Stimulated activated CD4-positive, alpha-beta T cell treated with anti-CD3 and anti-CD28 coated beads, Interleukin-12 subunit alpha, Interleukin-12 subunit beta, amount 100 ng/mL, for 24 hours (primary cell): Measurements from ENCODE around the gene GFAP.

Source experiments
- DNase-seq, 2 experiments: peaks; one replicate each; pipeline ENCODE4 v3.0.0-alpha.2; 2020; ENCODE audit warnings: low read depth in 2 of 2

GFAP gene

DNA sequence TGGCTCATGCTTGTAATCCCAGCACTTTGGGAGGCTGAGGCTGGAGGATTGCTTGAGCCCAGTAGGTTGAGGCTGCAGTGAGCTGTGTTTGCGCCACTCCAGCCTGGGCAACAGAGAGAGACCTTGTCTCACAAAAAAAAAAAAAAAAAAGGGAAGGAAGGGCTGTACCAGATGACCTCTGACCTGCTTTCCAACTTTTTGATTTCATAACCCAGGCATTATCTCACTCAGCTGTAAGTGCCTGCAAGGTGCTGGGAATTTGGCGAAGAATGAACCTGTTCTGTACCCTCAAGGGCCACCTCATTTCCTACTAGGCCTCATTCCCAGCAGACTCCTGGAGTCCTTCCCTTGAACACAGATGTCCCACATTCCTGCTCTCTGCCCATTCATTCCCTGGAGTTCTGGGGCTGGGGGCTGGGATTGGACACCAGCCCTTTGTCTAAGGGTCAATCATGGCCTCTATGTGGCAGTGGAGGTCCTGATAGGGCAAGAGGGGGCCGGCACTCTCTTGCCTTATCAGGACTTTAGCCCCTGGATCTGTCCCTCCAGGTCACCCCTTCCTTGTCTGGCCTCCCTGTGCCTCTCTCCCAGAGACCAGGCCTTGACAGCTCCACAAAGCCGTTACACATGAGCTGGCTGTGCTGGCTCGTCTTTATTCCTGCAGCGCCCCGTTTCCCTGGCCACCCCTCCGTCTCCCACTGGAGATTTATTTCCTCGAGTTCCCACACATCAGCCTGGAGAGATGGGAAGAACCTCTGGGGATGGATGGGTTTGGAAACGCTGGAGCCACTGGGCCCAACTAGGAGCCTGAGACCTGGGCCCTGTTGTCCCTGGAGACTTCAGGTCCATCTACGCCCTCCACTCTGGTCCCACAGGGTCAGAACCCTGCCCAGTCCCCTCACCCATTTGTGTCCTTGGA, 821 bp upstream of the GFAP start:
- DNase-seq, result no peak

DNA sequence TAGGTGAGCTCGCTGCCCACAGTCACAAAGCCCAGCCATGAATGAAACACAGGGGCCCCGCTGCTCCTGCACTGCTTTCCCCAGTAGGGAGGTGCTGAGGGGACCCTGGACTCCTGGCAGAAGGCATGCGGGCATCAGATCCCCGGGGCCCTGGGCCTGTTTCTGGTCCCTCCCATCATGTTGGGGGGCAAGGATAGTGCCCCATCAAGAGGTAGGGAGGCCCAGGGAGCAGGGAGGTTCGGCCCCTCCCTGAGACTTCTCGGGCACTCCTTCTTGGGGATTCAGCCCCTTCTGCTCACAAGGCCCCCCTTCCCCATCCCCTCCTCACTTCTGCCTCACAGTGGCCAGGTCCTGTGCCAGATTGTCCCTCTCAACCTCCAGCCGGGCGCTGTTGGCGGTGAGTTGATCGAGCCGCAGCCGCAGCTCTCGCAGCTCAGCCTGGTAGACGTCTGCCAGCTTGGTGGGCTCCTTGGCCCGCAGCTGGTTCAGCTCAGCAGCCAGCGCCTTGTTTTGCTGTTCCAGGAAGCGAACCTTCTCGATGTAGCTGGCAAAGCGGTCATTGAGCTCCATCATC, 515 bp downstream of the GFAP start:
- no peak for DNase-seq

DNA sequence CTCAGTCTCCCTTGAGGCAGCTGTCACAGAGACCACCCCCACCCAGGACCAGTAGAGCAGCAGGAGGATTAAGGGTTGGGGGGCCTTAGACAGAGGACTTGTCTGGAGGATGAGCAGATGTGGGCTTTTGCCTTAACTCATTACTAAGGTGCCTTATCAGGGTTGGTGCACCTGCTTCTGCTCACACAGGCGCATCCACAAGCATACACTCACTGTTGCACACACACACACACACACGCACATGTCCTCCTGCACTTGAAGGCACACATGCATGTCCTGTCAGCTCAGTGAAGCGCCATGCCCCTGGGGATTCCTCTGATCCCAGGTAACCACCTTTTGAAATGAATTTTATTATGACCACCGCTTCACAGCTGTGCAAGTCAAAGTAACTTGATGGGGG, 1.2 kb downstream of the GFAP start:
- no peak for DNase-seq

DNA sequence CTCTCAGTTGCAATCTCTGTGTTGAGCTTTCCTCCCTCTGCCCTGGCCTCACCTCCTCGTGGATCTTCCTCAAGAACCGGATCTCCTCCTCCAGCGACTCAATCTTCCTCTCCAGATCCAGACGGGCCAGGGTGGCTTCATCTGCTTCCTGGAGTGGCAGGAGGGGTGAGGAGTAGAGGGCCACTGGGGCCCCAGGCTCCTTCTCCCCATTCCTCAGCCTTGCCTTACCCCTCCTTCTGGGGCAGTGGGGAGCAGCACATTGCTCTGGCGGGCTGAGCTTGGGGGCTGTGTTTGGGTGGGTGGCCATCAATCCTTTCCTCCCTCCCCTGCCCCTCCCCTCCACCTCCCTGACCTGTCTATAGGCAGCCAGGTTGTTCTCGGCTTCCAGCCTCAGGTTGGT, 1.6 kb downstream of the GFAP start:
- no peak for DNase-seq

DNA sequence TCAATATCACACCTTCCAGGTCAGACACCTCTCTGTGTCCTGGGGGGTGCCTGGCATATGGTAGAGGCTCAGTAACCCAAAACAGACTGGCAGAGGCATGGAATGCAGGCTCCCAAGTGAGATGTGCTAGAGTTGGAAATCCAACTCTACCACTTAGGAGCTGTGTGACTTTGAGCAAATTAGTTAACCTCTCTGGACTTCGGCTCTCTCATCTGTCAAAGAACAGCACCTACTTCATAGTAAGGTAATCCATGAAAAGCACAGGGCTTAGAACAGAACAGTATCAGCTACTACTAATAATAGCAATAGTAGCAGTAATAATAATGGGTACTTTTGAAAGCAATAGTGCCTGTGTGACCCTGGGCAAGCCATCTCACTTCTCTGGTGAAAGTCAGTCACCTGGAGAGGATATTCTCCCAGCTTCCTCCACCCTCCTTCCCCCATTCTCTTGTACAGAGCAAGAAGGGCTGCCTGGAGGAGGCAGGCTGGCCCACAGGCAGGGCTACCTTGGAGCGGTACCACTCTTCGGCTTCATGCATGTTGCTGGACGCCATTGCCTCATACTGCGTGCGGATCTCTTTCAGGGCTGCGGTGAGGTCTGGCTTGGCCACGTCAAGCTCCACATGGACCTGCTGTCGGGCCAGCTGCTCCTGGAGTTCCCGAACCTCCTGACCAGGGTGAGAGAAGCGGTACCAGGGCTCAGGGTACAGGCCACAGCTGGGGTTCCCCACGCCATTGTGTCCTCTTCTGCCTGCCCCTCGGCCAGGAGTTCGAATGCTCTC, 2.3 kb downstream of the GFAP start:
- DNase-seq, result no peak

DNA sequence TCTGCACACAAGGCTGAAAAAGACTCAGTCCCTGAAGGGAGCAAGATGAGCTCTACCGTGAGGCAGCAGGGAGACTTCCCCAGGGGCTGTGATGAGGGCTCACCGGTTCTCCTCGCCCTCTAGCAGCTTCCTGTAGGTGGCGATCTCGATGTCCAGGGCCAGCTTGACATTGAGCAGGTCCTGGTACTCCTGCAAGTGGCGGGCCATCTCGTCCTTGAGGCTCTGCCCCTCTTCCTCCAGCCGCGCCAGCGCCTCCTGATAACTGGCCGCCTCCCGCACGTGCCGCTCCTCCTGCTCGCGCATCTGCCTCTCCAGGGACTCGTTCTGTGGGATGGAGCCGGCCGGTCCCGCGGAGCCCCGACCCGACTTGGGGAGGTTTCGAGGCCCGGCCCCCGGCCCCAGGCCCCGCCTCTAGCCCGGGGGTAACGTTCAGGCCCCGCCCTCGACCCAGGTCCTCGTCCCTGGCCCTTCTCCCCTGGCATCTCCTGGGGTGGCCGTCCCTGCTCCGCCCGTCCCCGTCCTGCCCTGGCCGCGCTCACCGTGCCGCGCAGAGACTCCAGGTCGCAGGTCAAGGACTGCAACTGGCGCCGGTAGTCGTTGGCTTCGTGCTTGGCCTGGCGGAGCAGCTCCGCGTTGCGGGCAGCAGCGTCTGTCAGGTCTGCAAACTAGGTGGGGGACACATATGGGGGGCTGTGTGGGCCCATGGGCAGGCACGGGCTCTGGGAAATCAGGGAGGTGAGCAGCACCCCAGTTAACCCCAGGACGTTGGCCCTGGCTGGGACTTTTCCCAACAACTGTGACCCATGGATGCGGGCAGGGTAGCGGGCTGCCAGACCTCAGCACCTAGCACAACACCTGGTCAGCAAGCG, 3.9 kb downstream of the GFAP start:
- DNase-seq, result peak; percentile 15 to 42

DNA sequence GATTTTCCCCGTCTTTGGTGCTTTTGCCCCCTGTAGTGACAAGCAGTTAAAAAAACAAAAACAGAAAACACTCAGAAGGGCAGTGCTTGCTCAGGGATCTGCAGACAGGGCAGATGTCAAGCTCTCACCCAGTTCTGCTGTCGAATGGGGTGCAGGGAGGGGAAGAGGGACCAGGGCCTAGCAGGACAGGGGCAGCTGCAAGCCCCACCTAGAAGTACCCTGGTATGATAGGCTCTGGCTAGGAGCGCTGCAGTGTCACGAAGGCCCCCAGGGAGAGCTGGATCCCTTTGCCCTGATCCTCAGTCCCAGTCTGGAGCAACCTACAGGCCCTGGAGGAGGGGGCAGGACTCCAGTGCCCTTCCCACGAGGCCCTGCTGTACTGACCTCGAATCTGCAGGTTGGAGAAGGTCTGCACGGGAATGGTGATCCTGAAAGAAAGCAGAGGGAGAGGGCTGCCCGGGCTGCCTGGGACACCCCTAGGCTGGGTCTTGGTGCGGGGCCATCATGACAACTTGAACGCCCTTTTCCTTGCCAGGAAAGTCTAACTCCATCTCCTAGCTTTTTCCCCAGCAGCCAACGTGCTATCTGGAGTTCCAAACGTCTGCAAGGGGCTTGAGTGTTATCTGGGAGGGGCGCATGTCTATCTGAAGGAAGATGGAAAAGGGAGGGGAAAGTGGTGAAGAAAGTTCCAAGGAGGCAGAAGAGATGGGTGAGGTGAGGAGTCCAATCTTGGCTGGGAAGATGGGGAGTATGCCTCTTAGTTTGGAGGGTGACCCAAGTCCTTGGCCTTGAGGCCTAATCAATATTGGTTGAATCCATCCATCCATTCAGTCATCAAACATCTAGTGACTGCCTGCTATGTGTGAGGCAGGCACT, 4.8 kb downstream of the GFAP start:
- no peak for DNase-seq

DNA sequence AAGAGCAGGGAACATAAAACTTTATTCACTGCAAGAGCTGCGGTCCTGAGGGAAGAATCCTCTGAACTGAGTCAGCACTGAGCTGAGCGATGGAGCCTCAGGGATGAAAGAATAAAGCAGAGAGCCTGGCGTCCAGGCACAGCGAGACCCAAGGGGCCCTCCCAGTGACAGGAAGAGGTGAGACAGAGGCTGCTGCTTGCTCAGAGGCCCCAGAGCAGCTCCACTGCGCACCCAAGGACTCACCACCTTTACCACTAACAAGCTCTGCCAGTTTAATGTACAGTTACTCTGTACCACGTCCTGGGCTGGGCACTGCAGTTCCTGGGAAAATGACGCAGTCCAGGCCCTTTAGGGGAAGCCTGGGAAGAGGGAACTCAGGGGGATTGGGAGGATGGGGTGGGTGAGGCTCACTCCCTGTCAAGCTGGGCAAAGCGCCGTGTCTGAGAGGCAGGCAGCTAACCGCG, 5.6 kb downstream of the GFAP start:
- DNase-seq, result no peak

DNA sequence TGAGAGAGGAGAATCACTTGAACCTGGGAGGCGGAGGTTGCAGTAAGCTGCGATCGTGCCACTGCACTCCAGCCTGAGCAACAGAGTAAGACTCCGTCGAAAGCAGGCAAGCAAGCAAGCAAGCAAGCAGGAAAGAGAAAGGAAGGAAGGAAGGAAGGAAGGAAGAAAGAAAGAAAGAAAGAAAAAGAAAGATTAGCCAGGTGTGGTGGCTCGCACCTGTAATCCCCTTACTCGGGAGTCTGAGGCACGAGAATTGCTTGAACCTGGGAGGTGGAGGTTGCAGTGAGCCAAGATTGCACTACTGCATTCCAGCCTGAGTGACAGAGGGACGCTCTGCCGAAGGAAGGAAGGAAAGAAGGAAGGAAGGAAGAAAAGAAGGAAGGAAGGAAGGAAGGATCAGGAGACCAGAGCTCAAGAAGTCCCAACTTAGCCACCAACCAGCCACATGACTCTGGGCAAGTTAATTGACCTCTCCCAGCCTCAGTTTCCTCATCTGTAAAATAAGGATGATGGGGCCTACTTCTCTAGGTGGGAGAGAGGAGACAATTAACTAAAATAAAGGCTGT, 6.5 kb downstream of the GFAP start:
- DNase-seq, result no peak

DNA sequence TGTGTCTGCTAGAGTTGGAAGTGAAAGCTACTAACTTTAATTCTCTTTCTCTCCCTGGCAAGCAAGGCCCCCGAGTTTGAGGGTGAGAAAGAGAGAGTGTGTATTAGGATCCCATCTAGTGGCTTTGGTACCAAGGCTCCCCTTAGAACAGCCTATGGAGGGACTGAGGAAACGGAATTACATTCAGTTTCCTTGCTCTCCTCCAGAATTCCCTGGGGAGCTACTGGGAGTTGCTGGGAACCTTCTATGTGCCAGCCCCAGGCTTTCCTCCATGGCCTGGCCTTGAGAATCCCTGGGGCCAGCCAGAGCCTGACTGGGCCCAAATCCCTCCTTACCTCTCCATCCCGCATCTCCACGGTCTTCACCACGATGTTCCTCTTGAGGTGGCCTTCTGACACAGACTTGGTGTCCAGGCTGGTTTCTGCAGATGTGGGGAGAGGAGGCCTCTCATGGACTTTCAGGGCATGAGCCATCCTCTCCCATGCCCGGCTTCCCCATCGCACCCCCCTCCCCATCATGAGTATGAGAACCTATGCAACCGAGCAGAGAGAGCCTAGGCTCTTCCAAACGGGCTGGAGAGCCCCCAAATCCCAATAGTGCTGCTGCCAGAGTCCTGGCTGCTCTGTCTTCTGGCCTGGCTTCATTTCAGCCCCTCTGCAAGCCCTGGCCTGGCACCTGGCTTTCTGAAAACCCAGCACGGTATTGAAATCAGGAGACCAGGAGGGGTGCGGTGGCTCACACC, 7.4 kb downstream of the GFAP start:
- DNase-seq, result no peak

DNA sequence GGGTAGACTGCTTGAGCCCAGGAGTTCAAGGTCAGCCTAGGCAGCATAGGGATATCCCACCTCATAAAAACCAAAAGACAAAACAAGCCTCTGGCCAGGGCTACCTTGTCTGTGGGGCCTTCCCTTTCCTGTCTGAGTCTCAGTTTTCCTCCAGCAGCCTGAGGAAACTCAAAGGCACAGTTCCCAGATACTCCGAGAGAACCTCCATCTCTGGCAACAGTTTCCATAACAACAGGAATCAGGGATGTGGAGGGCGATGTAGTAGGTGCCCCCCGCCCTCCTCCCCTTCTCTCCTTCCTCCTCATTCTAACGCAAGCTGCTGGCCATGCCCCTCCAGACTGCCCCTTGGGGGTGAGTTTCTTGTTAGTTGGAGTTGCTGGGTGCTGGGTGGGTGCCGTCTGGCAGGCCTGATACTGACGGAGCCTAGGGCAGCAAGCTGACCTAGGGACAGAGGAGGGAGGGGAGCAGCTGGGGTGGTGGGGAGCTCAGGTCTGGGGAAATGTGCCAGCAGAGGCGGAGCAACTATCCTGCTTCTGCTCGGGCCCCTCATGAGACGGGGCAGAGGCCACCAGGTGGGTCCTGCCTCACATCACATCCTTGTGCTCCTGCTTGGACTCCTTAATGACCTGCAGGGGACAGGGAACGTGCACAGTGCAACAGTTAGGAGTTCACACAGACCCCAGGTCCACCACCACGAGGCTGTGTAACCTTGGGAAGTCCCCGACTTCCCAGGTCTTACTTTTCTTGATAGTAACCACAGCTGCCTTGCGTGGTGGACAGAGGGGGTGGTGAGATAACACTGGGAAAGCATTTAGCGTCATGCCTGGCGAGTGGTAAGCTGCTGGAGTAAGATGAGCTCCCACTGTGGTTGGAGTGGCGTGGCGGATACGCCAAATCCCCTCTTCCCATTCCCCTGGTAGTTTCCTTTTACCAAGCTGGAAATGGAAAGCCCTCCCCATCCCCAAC, 8.3 kb downstream of the GFAP start:
- DNase-seq, result no peak

DNA sequence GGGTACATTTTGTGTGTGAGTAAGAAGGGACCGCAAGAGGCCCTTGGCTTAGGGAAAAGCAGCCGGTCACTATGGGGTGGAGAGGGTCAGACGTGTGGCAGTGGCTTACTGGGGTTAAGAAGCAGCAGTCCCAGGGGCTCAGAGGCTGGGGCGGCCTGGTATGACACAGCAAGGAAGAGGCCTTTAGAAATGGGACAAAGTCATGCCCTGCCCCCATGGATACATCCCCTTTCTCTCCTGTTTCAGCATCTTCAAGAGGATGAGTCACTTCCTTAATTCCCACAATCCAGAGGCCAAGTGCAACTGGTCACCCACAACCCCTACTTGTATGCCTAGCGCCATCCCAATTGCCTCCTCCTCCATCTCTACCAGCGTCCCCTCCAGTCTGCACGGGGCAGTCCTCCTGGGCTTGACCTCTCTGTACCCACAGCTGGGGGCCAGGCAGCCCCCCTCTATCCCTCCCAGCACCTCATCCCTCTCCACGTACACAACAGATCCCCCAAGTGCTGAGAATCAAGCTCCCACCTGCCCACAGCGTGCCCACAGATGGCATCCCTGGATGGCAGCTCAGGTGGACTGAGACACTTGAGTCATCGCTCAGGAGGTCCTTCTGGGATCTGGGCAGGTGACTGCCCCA, 9.2 kb downstream of the GFAP start:
- no peak for DNase-seq

DNA sequence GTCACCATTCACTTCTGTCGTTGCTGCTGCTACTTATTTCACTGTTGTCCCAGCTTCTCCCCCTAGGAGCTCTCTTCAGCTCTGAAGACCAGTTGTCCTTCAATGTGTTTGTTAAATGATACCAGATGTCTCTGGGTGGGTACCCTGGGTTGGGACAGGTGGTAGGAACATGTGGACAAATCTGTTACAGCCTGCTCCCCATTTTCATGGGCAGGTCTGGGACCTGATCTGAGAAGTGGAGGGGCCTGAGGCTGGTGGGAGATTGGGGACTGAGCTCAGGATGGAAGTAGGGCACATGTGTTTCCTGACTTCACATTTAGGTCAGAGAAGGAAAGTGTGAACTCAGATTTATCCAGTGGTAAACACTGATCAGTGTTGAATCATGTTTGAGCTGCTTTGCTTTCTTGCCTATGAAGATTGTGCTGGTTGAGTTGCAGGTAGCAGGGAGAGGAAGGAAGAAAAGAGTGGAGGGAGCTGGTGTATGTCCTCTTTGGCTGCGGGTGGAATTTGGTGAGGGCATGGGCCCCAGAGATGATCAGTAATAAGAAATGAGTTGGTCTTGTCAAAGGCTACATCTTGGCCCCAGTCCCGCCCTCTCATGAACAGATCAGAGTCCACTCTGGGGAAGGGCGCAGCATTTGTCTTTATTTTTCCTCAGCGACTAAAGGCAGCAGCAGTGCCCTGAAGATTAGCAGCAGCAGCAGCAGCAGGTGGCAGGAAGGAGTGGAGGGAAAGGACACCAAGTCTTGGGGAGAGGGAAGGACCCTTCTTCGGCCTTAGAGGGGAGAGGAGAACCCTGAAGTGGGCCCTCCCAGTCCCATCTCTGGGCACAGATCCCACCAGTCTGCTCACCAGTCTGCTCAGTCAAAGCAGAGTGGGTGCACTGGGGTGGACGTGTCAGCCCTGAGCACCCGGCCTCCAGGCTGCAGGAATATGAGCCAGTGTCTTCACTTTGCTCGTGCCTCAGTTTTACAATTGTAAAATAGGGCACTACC, 10.0 kb downstream of the GFAP start:
- no peak for DNase-seq

DNA sequence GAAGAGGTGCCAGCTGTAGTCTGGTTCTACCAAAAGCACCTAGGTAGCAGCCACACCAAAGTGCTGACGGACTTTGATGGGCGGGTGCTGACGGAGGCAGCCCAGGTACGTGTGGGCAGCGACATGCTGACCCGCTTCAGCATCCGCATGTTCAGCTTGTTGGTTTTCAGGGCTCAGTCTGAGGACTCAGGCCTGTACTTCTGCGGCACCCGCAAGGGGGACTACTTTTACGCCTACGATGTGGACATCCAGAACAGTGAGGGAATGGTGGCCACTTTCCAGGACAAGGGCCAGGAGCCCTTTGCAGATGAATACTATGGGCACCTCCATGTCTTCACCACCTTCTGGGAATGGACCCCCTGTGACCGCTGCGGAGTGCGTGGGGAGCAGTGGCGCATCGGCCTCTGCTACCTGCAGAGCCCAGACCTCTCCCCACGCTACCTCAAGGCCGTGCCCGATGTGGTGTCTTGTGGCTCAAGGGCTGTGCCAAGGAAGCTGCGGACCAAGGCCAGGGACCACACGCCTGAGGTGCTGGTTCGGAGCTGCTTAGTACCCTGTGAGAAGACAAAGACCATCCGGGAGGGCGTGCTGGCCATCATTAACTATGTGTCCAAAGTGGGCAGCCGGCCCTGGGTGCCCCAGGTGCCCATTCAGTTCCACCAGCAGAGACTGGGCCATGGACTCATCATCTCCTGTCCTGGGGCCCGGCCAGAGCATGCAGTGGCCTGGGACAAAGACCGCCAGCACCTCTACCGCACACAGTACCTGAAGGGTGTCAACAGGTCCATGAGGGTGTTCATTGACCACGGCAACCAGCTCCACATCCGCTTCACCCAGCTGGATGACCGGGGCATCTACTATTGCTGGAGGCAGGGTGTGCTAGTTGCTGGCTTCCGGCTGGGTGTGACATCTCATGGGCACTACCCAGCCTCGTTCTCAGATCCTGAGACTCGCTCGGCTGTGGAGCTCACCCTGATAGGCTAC, 11.0 kb downstream of the GFAP start:
- no peak for DNase-seq

DNA sequence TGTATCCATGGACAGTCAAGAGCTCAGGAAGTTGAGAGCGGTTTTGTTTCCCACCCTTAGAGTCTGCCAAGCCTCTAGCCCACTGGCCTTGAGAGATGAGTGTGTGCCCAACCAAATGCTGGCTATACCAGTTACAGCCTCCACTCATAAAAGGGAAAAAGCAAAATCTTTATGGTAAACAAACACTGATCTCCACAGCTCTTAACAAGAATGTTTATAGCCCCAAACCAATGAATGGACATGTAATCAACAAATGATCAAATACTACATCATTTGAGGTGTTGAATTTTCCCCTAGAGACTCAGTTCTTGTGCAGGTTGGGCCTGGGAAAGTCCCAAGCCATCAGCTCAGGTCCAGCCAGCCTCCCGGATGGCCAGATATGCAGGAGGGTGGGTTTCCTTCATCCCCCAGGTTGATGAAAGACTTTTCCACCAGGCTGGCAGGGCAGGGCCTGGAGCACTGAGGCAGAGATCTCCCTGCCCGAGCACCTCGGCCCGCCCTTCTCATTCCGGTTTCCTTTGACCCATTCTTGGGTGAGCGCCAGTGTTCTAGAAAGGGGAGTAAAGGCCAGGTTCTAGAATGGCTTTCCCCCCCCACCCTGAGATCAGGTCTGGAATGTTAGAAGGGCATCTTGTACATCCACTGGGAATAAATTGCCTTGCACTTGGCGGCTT, 12.2 kb downstream of the GFAP start:
- no peak for DNase-seq
